ENCODE data around the gene GMDS. TPM values are rescaled to one million over a fixed set of nuclear protein-coding genes. Genes with fewer than 3 reads are reported as not detected.

The GMDS gene
- total RNA-seq, 1 donor = 23.2 TPM

DNA sequence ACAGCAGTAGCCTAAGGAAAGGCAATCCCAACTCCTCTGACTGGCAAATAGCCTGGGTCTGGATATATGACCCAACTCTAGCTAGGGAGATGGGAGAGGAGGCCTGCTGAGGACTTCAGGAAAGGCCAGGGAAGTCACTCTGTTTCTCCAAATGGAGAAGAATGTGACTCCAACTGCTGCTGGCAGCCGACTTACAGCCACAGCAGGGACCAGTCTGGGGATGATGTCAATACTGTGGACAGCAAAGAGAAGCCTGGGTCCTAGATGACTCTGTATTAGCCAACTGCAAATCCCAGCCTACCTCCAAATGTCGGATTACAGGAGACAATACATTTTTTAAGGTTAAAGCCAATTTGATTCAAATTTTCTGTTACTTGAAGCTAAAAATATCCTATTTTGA, 403.1 kb downstream of the GMDS start:
- H4K20me1 ChIP-seq (ENCODE audit: insufficient read depth, low read length) = no peaks in the 10 kb centered on the region
- no peak overlapping the region for H3K4me3 ChIP-seq (ENCODE audit: insufficient read depth, low read length)
- no peak overlapping the region for H2AFZ ChIP-seq (ENCODE audit: low read length)
- H3K4me1 ChIP-seq (ENCODE audit: insufficient read depth, low read length) = peaks cover 15% of the 10 kb centered on the region
- H3K27ac ChIP-seq (ENCODE audit: low read depth, low read length) = no peak overlapping the region
- TF ChIP-seq, protein P1, sequence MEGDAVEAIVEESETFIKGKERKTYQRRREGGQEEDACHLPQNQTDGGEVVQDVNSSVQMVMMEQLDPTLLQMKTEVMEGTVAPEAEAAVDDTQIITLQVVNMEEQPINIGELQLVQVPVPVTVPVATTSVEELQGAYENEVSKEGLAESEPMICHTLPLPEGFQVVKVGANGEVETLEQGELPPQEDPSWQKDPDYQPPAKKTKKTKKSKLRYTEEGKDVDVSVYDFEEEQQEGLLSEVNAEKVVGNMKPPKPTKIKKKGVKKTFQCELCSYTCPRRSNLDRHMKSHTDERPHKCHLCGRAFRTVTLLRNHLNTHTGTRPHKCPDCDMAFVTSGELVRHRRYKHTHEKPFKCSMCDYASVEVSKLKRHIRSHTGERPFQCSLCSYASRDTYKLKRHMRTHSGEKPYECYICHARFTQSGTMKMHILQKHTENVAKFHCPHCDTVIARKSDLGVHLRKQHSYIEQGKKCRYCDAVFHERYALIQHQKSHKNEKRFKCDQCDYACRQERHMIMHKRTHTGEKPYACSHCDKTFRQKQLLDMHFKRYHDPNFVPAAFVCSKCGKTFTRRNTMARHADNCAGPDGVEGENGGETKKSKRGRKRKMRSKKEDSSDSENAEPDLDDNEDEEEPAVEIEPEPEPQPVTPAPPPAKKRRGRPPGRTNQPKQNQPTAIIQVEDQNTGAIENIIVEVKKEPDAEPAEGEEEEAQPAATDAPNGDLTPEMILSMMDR (IDR thresholded peaks at IDR 0.05; ENCODE audit: extremely low read depth, low read depth, low read length) = no peak
- DNase-seq (ENCODE audit: insufficient read length, low spot score, missing footprints) = no peak
- H3K4me2 ChIP-seq (ENCODE audit: insufficient read depth, low read length) = no peak overlapping the region
- H3K9me3 ChIP-seq (ENCODE audit: low read depth, low read length) = no peaks in the 10 kb centered on the region
- H3K79me2 ChIP-seq (ENCODE audit: insufficient read depth, low read length) = no peaks in the 10 kb centered on the region
- H3K27me3 ChIP-seq (ENCODE audit: insufficient read depth, low read length) = no peaks in the 10 kb centered on the region
- no peaks in the 10 kb centered on the region for H3K36me3 ChIP-seq (ENCODE audit: insufficient read depth, low read length)

DNA sequence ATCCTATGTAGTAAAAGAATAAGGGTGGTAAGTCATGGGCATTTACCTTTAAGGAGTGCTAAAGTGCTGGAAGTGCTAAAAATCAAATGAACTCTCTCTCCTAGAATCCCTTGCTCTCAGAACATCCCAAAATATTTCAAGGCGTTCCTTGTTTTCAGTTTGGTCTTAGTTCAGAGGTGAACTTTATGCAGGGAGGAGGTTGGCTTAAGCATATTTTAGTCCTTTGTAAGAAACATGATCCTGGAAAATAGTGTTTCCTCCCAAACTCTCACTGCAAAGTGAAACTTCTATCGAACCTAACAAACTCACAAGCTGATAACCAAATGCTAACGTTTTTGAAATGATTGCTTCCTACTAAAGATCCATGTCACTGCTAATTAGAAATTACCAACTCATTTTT, 404.3 kb downstream of the GMDS start:
- Histone ChIP-seq H3K9me3 (ENCODE audit: low read depth, low read length) (no peaks in the 10 kb centered on the region), H4K20me1 (ENCODE audit: insufficient read depth, low read length) (no peaks in the 10 kb centered on the region), H3K36me3 (ENCODE audit: insufficient read depth, low read length) (no peaks in the 10 kb centered on the region), H3K27ac (ENCODE audit: low read depth, low read length) (peak overlapping the region; percentile 15), H3K79me2 (ENCODE audit: insufficient read depth, low read length) (no peaks in the 10 kb centered on the region), H2AFZ (ENCODE audit: low read length) (peak overlapping the region; percentile 38), H3K4me1 (ENCODE audit: insufficient read depth, low read length) (peaks cover 15% of the 10 kb centered on the region), H3K4me2 (ENCODE audit: insufficient read depth, low read length) (peak overlapping the region; percentile 77), H3K27me3 (ENCODE audit: insufficient read depth, low read length) (no peaks in the 10 kb centered on the region), H3K4me3 (ENCODE audit: insufficient read depth, low read length) (peak overlapping the region; percentile 61)
- no peak for DNase-seq (ENCODE audit: insufficient read length, low spot score, missing footprints)
- TF ChIP-seq, protein P1 (IDR thresholded peaks at IDR 0.05; ENCODE audit: extremely low read depth, low read depth, low read length) = no peak

GRCh38 chr6:1840491-1841121, 404.8 kb downstream of the GMDS start:
- Histone ChIP-seq H3K4me3 (ENCODE audit: insufficient read depth, low read length) (peak overlapping the region; percentile 61), H3K27ac (ENCODE audit: low read depth, low read length) (peak overlapping the region; percentile 29), H2AFZ (ENCODE audit: low read length) (peak overlapping the region; percentile 38), H3K4me2 (ENCODE audit: insufficient read depth, low read length) (peak overlapping the region; percentile 77), H4K20me1 (ENCODE audit: insufficient read depth, low read length) (no peaks in the 10 kb centered on the region), H3K36me3 (ENCODE audit: insufficient read depth, low read length) (no peaks in the 10 kb centered on the region), H3K4me1 (ENCODE audit: insufficient read depth, low read length) (peaks cover 15% of the 10 kb centered on the region), H3K27me3 (ENCODE audit: insufficient read depth, low read length) (no peaks in the 10 kb centered on the region), H3K9me3 (ENCODE audit: low read depth, low read length) (no peaks in the 10 kb centered on the region), H3K79me2 (ENCODE audit: insufficient read depth, low read length) (no peaks in the 10 kb centered on the region)
- TF ChIP-seq, protein P1 (IDR thresholded peaks at IDR 0.05; ENCODE audit: extremely low read depth, low read depth, low read length) = no peak
- no peak for DNase-seq (ENCODE audit: insufficient read length, low spot score, missing footprints)

DNA sequence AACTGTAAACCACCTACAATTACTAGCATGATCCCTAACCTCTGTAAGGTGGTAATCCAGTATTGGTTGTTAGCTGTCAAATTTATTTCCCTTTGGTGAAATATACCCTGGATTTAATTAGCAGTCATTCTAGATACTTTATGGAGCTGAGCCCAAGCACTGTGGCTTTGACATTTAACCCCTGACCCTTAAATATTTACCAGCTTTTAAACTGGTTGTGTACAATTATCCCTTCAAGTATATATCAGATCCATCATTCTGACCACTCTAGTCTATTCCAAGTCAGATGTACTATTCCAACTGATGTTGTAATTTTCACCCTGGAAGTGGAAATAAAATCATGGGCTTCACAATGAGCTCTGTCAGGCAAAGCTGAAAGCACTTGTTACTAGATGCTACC, 406.0 kb downstream of the GMDS start:
- TF ChIP-seq, protein P1 (IDR thresholded peaks at IDR 0.05; ENCODE audit: extremely low read depth, low read depth, low read length) = no peak
- peaks cover 15% of the 10 kb centered on the region for H3K4me1 ChIP-seq (ENCODE audit: insufficient read depth, low read length)
- H3K4me3 ChIP-seq (ENCODE audit: insufficient read depth, low read length) = no peak overlapping the region
- H4K20me1 ChIP-seq (ENCODE audit: insufficient read depth, low read length) = no peaks in the 10 kb centered on the region
- no peak overlapping the region for H2AFZ ChIP-seq (ENCODE audit: low read length)
- H3K27me3 ChIP-seq (ENCODE audit: insufficient read depth, low read length) = no peaks in the 10 kb centered on the region
- H3K79me2 ChIP-seq (ENCODE audit: insufficient read depth, low read length) = no peaks in the 10 kb centered on the region
- no peak overlapping the region for H3K27ac ChIP-seq (ENCODE audit: low read depth, low read length)
- DNase-seq (ENCODE audit: insufficient read length, low spot score, missing footprints) = no peak
- no peaks in the 10 kb centered on the region for H3K9me3 ChIP-seq (ENCODE audit: low read depth, low read length)
- H3K4me2 ChIP-seq (ENCODE audit: insufficient read depth, low read length) = no peak overlapping the region
- no peaks in the 10 kb centered on the region for H3K36me3 ChIP-seq (ENCODE audit: insufficient read depth, low read length)
